ENCODE measurements around the gene P2RY6. TPM values are rescaled to one million over a fixed set of nuclear protein-coding genes. Genes with fewer than 3 reads are reported as not detected.

Gene P2RY6
- total RNA-seq, 3 donors from 2014 or later = 1.9 to 4.3 (median 2.8) TPM

- intact Hi-C loops (cut with DNase I, micrococcal nuclease) = no loop called here
- H3K4me3 ChIP-seq = no peak overlapping the region
- TF ChIP-seq CTCF (IDR thresholded peaks at IDR 0.05) = no peak
- no peaks in the 10 kb centered on the region for H3K36me3 ChIP-seq (ENCODE audit: low read depth)
- H3K4me1 ChIP-seq (ENCODE audit: low read depth) = peaks cover 3% of the 10 kb centered on the region
- no peaks in the 10 kb centered on the region for H3K9me3 ChIP-seq
- DNase-seq = no peak
- no peak for ATAC-seq
Measured at GRCh38 chr11:73306069-73306841, 34.1 kb downstream of the P2RY6 start.

- intact Hi-C loops (cut with DNase I, micrococcal nuclease) = no loop called here
- Histone ChIP-seq H3K36me3 (ENCODE audit: low read depth) (no peaks in the 10 kb centered on the region), H3K9me3 (no peaks in the 10 kb centered on the region), H3K4me1 (ENCODE audit: low read depth) (peaks cover 3% of the 10 kb centered on the region), H3K4me3 (no peak overlapping the region)
- no peak for ATAC-seq
- DNase-seq = no peak
- no peak for TF ChIP-seq CTCF (IDR thresholded peaks at IDR 0.05)
Measured at GRCh38 chr11:73306977-73307322, 34.8 kb downstream of the P2RY6 start.

- Histone ChIP-seq H3K4me3 (peak overlapping the region; percentile 26), H3K9me3 (no peaks in the 10 kb centered on the region), H3K4me1 (ENCODE audit: low read depth) (peaks cover 3% of the 10 kb centered on the region), H3K36me3 (ENCODE audit: low read depth) (no peaks in the 10 kb centered on the region)
- DNase-seq (peak; percentile 95 to 99 (median 98)), ATAC-seq (peak; percentile 73)
- peak; percentile 69 for TF ChIP-seq CTCF (IDR thresholded peaks at IDR 0.05)
- intact Hi-C loops (cut with DNase I, micrococcal nuclease) = no loop called here
Measured at GRCh38 chr11:73307323-73308002, 35.3 kb downstream of the P2RY6 start.

- intact Hi-C loops (cut with DNase I, micrococcal nuclease) = no loop called here
- DNase-seq (peak in 2 of 3 donors; percentile 60 to 79), ATAC-seq (peak; percentile 27)
- no peaks in the 10 kb centered on the region for H3K36me3 ChIP-seq (ENCODE audit: low read depth)
- TF ChIP-seq CTCF (IDR thresholded peaks at IDR 0.05) = no peak
- peak within 1 kb of the TSS; percentile 26 for H3K4me3 ChIP-seq
- peaks cover 6% of the 10 kb centered on the region for H3K4me1 ChIP-seq (ENCODE audit: low read depth)
- no peaks in the 10 kb centered on the region for H3K9me3 ChIP-seq
Measured at GRCh38 chr11:73308003-73308960, 36.1 kb downstream of the P2RY6 start, which contains the start of gene ARHGEF17. ARHGEF17 (plus strand) TSS chr11:73308276; CDS start chr11:73308639, 363 bp downstream.

Measured in mucosa of descending colon (tissue), 3 donors.